ENCODE data around the gene NAV2.
"Not testable (repeated sequence)": the region's sequence is repeated elsewhere in the genome, so short reads cannot be mapped to it uniquely, and the experiment has no call there.

NAV2 gene

DNA sequence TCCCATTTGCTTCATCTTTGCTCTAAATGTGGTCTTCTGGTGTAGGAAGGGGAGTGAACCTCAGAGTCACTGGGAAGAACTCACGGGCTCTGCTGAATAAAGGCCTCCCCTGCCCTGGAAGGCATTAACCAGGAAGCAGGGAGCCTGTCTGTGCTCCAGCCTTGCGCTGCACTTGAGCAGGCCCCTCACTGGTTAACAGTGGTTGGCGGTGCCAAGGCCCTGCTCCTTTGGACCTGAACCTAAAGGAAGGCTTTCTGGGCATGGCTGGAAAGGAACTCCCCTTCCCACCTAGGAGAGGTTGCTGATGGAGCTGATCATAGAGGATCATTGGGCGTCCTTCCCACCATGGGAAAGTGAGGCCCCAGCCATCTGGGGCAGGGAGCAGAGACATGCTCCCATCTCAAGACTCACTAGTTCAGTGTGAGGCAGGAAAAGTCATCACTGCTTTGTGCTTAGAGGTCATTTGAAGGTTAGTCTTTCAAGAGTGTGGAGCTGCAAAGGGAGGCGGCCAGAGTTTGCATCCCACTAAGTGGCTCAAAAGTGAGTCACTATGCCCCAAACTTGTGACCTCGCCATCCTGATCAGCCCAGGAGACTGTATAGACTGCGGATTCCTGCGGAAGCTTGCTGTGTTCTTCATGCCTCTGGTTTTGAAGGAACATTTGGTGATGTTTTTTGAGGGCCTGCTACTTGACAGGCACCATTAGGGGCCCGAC lies 397.3 kb downstream of the NAV2 start:
- no peak for DNase-seq

DNA sequence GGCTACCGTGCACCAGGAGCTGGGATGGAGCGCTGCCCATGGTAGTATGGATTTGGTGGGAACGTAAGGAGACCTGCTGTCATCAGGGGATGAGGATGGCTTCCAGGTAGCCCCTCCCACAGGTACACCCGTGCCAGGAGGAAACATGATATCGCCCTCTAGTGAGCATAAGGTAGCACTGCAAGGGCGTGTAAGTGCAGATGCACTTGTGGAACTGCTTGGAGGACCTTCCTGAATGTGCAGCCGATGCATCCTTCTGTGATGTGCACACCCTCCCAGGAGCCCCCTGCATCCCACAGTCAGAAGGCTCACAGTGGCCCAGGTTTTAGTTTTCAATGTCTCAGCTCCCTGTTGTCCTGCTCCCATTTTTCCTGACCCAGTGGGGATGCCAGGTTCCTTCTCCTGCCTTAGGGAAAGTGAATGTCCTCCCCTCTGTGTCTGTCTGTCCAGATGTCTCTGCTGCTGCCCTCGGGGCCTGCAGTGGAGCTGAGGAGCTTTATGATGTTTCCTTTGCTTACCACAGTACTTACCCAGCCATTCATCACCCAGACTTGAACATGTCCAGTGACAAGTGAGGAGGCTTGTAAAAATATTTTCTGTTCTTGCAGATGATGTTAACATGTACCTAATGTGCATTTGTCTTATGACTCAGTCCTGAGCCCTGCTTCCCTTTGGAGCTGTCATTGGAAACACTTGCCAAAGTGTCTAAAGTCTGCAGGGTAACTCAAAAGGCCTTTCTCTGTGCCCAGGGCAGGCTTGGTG lies 398.5 kb downstream of the NAV2 start:
- DNase-seq = peak in 1 of 4 experiments; percentile 4

DNA sequence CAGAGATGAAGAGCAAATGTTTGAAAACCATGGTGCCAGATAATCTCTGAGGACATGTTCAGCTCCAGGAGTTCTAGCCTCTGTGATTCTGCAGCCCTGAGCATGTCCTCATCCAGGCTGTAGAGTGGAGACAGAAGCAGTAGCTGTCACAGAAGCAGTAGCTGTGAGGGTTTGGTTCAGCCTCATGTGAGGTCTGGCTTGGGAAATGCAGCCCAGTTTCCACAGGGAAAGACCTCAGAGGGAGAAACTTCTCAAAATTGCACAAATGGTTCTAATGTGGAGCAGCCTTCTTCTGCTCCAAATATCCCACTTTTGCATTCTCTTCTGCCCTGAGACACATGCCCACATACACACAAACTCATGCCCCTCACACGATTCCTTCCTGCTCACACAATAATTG lies 399.2 kb downstream of the NAV2 start:
- no peak for DNase-seq

DNA sequence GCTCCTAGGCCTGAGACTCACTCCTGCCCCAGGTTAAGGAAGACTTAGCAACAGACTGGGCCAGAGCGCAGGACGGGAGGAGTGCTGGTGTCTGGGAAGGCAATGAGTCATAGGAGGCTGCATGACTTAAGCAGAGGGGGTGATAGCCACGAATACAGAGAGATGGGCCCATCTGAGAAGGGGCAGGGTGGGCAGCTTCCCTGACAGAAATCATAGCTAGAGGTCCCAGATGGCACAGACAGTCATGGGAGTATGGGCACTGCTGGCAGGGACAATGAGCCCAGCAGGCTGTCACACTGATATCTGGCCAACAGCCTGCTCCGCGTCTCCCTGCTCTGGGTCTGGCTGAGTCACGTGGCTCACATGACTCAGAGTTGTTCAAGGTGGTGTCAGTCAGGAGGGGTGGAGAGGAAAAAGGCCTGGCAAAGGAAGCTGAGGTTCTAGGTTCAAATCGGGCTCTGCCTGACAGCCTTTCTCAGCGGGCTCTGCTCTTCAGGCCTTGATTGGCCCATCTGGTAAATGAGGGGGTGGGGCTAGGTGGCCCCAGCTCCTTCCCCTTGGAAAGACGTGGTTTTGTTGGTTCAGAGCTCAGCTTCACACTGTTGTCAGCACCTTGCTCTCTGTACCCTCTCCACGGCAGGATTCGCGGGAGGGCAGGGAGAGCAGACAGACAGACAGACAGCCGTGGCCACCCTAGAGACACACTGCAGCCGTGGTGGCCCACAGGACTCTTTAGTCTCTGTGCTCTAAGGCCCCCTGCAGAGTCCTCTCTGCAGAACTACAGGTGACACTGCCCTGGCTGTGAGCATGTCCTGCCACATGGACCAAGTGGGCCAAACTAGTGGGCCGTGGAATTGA lies 399.9 kb downstream of the NAV2 start:
- DNase-seq = no peak

DNA sequence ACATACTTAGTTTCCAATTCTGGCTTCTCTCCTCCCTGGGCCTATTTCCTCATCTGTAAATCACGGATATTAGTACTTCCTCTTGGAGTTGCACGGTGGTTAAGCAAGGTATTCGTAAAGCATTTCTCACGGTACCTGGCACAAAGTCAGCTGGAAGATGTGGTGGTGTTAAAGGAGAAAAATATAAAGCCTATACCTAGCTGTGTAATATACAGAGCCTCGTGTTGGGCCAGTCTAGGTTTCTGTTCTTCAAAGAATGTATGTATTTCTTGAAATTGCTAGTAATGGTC lies 400.5 kb downstream of the NAV2 start:
- no peak for DNase-seq

DNA sequence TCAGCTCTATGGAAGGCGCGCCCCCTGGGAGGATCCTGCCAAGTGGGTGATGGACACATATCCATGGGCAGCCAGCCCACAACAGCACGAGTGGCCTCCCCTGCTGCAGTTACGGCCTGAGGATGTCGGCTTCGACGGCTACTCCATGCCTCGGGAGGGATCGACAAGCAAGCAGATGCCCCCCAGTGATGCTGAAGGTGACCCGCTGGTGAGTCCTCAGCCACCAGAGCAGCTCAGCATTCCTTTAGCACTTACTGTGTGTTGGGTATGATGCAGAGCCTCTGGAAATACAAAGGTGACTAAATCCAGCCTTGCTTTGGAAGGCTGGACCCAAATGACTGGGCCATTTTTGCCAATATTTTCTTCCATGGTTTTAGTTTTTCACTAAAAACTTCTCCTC lies 402.0 kb downstream of the NAV2 start:
- DNase-seq = no peak

DNA sequence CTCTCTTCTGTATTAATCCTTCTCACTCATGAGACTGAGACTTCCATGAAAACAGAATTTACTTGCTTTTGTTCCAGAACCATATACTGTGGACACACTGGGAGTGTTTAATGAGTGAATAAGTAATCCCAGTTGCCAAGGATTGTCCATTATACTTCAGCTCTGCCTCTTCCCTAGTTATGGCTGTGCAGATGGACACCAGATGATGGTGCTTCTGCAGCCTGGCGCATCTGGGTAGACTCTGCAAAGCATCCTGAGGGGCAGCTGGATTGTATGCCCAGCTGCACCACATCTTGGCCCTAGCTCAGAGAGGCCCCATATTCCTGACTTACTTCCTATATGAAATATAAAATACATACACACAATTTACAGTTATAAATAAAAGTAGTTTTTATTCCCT lies 404.2 kb downstream of the NAV2 start:
- no peak for DNase-seq

DNA sequence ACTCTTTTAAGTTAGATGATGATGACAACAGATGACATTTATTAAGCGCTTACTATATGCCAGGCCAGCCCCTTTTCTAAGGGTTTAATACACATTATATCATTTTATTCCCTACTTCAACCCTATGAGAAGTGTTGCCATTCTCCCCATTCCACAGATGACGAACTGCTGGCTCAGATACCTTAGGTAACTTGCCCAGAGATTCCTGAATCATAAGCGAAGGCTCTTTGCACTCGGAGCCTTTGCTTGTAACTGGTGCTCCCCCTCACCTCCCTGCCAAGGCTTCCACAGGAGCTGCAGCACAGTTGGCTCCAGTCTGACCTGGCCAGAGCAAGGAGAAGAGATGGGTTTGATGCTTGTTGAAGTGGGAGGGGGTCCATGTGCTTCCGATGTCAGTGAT lies 404.7 kb downstream of the NAV2 start:
- no peak for DNase-seq

DNA sequence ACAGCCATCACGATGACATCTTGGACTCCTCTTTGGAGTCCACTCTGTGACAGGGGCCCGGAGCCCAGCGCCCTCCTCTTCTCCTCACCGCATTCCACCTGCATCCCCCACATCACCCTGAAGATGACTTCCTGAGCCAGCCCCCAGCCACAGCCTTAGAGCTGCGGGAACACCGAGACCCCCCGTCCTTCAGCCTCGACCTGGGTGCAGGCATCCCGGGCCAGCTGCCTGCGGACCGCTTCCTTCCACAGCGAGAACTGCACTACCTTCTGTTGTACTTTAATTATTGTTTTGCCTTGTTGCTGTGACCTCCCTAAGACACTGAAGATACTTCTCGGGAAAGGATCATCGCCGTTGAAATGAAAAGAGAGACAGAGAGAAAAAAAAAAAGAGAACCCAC lies 405.6 kb downstream of the NAV2 start:
- DNase-seq = no peak

DNA sequence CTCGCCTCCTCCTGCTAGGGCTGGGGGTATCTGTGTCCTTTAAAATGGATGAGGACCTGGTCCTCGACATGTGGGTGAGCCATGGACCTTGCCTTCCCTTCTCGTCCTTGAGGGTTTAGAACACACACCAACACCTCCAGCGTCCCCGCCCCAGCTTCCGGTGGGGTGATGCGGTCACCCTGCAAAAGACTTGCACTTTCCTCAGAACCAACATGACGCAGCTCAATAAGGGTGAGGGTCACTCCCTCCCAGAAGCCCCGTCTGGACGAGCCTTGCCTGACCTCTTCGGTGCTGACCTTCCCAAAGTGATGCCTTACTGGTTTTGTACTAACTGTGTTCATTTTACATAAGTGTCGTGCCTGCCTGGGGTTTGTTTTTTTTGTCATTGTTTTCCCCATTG lies 406.7 kb downstream of the NAV2 start:
- DNase-seq = no peak

DNA sequence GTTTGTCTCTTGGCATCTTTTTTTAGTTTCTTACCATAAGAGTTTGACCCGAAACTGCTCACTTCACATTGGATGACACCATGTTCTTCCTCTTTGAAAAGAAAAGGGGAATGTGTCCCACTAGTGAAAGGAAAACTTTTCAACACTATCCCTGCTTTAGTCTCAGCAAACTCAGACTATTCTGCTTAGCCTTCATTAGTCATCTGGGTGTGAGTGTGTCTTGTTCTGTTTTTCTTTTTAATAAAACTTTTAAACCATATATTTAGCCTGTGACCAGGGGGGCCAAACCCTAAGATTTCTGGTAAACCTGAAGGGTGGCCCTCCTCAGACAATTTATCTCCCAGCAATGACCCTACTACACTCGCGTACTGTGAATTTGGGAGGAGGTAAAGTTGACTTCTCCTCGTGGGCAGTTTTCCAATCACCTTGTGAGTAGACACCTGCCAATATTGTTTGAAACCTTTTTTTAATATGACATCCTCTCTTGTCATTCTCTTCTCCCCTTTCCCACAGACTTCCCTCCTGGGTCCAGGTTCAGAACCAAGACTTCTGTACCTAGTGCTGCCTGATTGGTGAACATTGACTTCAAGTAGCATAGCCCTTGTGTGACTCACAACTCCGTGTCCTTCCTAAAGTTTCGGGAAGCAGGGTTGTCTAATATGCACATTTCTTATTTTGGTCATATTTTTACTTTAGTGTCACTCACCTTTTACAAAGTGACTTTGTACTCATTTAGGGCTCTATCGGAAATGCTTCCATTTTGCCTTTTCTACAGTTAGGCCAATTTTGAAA lies 407.7 kb downstream of the NAV2 start:
- DNase-seq = no peak

DNA sequence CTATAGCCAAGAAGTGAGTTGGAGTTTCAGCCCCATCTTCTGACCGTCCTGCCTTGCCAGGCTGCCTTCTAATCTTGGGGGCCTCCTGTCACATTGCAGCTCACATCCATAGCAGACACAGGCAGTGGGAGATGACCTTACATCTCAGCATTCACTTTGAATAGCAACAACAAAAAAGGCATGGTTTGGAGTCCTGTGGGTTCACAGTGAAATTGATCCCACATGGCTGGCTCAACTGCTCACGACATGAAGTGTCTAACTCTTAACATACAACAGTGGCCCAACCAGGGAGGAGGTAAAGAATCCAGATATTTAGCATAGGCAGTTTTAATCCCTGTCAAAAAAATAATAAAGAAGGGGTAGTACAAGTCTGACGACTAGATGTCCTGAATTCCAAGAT lies 409.5 kb downstream of the NAV2 start:
- no peak for DNase-seq

DNA sequence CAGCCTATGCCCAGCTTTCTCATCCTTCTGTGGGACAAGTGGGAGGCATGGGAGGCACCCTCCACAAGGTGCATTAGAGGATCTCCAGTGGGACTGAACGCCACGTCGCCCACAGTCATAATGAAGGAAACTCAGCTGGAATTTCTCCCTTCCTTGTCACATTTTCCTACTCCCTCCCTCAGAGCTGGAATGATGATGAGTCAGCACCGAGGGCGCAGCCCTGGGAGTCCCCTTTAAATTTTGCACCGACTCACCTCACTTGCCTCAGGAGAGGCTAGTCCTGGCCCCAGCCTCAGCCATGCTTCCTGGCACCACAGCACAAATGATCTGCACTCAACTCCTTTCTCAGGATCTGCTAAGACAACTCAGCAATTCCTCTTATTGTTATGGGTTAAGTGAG lies 413.3 kb downstream of the NAV2 start:
- DNase-seq = no peak

DNA sequence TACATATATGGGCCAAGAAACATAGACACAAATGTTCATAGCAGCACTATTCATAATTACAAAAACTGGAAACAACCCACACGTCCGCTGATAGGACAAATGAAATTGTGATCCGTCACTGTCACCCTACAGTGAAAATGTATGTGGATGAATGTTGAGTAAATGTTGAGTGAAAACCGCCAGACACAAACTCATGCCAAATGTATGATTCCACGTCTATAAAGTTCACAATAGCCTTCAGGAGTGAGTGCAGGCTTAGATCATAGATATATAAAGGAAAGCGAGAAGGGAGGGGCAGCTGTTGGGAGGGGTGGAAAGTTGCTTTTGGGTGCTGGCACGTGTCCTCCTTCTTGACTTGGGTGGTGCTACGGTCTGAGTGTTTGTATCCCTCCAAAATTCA lies 414.1 kb downstream of the NAV2 start:
- no peak for DNase-seq

DNA sequence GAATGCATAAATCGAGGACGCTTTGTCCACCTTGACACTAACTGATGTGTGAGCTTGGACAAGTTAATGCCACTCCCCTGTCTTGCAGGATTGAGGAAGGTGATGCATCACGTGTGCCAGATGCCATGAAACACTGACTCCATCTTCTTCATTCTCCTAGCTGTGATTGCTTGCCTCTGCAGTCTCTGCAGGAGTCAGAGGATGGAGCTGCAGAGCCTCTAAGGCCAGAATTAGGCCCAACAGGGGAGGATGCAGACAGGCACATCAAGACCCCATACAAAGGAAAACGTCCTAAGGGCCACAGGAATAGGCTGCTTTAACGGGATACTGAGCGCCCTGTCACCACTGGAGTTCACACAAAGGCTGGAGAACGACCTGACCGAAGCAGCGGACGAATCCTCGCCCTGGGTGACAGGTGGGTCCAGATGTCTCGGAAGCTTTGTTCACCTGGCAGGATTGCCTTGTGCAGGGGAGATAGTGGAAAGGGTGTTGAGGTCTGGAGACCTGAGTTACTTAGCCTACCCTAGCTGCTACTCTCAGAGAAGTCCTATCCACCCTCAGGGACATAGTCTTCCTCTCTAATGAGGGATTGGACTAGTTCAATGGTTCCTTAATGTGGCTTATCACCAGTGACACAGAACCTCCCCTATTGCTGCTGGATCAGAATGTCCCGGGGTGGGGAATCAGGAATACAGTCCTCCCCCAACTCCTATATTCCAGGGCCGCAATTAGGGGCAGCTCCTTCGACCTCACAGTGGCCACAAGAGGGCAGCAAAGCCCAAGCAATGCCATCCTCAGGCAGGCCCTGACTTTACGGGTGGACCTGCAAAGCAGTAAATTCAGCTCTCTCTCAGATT lies 415.3 kb downstream of the NAV2 start:
- DNase-seq = peak; percentile 22 to 70 (median 62)

DNA sequence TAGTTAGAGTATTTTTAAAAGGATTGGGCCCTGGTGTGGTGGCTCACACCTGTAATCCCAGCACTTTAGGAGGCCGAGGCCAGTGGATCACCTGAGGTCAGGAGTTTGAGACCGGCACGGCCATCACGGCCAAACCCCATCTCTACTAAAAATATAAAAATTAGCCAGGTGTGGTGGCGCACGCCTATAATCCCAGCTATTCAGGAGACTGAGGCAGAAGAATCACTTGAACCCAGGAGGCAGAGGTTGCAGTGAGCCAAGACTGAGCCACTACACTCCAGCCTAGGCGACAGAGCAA lies 415.8 kb downstream of the NAV2 start:
- not testable (repeated sequence) for DNase-seq

DNA sequence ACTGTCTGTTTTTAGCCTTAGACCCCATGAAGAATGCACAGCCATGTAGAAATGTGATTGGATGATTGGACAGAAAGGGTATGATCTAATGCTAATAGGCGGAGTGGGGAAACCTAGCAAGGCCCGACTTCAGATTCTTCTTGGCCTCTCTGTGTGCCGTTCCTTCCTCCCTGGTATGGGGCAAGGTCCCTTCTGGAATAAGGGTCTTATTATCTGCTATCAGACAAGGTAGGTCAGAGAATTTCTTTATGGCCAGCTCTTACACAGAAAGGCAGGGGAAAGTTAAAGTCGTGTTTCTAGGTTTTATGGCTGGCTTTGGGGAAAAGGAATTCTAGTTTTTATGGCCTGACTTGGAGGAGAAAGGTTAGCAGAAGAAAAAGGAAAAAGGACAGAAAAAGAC lies 417.0 kb downstream of the NAV2 start:
- no peak for DNase-seq

DNA sequence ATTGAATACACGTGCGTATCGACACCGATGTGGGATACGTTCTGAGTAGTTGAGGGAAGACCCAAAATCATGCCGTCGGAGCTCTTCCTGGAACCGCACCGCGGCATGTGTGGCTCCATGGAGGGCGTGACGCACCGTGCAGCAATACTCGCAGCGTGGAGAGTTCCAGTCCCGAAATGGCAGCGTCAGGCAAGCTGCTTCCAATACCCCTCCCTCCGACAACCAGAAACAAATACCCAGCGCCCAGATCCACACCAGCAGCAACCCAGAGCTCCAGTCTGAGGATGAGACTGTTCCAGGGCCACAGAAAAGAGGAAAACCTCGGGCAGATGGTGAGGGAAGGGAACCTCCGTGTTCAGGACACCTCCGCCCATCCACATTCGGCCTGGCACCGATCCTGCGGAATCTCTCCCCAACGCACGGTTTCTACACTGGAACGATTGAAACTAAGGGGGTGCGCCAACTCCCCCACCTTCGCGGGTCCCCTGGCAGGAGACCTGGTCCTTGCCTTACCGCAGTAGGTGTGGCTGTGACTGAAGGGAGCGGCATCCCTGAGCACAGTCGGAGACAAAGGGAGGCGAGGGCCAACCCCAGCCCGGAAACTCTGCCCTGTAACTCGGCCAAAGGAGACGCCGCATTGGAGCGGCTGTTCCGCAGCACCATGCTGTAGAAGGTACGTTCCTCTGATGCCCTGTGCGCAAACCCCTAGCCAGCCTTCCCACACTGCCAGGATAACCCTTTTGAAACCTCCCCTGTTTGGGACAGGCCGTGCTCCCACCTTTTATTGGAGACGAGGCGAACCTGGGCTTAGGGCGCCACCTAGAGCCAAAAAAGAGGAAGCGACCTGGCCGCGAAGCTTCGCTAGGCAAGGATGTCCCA lies 419.4 kb downstream of the NAV2 start:
- DNase-seq = peak in 2 of 4 experiments; percentile 4 to 22

DNA sequence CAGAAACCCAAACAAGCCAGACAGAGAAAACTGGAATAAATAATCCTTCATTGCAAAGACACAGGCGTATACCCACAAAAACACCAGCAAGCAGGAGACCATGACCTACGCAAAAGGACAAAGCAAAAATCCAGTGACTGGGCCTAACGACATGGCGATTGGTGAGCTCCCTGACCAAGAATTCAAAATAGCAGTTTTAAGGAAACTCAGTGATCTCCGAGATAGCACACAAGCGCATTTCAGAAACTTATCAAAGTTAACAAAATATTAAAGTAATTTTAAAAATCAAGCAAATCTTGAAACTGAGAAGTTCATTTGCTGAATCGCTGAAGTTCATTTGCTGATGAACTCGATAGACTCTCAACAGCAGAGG lies 420.0 kb downstream of the NAV2 start:
- no peak for DNase-seq

DNA sequence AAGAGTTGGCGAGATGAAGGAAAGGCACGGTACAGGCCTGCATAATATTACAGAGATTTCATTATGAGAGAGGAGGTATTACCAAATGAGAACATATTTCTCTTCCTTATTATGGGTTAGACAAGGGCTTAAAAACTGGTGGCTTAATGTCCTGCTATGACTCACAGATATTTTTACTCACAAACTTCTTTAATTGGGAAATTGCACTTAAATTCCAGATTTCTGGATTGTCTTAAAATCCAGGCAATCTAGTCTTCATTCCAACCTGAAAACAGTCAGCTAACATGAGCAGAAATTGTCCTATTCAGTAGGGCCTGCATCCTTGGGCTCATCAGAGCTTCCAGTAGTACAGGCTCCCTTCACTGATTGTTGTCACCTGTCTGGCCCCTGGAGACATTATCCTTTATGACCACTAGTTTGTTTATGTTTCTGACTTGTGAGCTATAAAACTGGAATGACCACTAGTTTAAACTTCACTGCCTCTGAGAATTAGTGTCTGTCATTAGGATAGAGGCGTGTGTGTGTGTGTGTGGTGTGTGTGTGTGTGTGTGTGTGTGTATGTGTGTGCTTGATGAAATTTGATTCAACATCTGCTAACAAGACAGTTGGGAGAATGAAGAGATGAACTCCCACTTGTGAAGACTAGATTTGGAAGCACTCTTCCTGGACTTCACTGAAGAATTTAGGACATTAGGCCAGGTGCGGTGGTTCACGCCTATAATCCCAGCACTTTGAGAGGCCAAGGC lies 422.5 kb downstream of the NAV2 start:
- no peak for DNase-seq

DNA sequence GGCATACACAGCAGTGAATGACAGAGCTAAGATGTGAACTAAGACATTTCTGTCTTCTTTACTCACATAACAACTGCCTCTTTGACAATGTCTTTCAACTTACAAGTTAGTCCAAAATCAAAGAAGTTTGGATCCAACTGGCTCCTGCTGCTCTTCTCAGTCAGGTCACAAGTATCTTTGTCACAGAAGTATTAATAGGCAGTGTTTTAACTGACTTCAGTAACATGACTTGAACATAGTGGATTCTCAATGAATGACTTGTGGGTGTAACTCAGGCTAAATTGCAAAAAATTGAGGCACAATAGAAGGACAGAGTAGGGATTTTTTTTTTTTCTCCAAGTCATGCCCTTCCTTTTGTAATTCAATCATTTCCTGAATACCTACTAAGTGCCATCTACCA lies 425.0 kb downstream of the NAV2 start:
- no peak for DNase-seq

Measured in activated naive CD4-positive, alpha-beta T cell (primary cell).